Spleen (tissue), 11 donors: ENCODE measurements around the gene VTCN1. TPM values are rescaled to one million over a fixed set of nuclear protein-coding genes. Genes with fewer than 3 reads are reported as not detected.
"Not testable (repeated sequence)": the region's sequence is repeated elsewhere in the genome, so short reads cannot be mapped to it uniquely, and the experiment has no call there.

ENCODE experiments used
- DNase-seq: peaks from one replicate; pipeline ENCODE4 v3.0.0-alpha.2; 2020
- H3K27ac ChIP-seq, 8 donors: fragments of 200-600 bp; sonication (generic) in 7 of 8; 1 replicate in 4 of 8; 2 replicates in 4 of 8; pipeline versions ENCODE4 v1.5.0 to v1.8.0; 2016 to 2021; ENCODE audit warnings: inconsistent platforms in 4 of 8, mild to moderate bottlenecking in 4 of 8, moderate library complexity in 1 of 8
- H3K27me3 ChIP-seq, 7 donors: fragments of 200-600 bp; sonication (generic) in 6 of 7; replicated peaks in 1 of 7; 1 replicate in 4 of 7; 2 replicates in 3 of 7; pipeline versions ENCODE4 v1.5.0 to v1.8.0; 2016 to 2021; ENCODE audit warnings: inconsistent platforms in 3 of 7, mild to moderate bottlenecking in 1 of 7
- H3K36me3 ChIP-seq, 6 donors: fragments of 200-600 bp; sonication (generic) in 5 of 6; 1 replicate in 4 of 6; 2 replicates in 2 of 6; pipeline versions ENCODE4 v1.5.0 to v1.8.0; 2016 to 2021; ENCODE audit warnings: inconsistent platforms in 2 of 6
- H3K4me1 ChIP-seq, 6 donors: fragments of 200-600 bp; sonication (generic) in 5 of 6; 1 replicate in 3 of 6; 2 replicates in 3 of 6; pipeline versions ENCODE4 v1.5.0 to v1.8.0; 2016 to 2021; ENCODE audit warnings: inconsistent platforms in 3 of 6
- H3K4me3 ChIP-seq, 8 donors: fragments of 200-600 bp; sonication (generic) in 7 of 8; 1 replicate in 4 of 8; 2 replicates in 4 of 8; pipeline versions ENCODE4 v1.5.0 to v1.8.0; 2016 to 2021; ENCODE audit warnings: inconsistent platforms in 4 of 8, mild to moderate bottlenecking in 4 of 8, moderate library complexity in 2 of 8
- H3K9me3 ChIP-seq, 8 donors: fragments of 200-600 bp; sonication (generic) in 7 of 8; 1 replicate in 4 of 8; 2 replicates in 4 of 8; pipeline versions ENCODE4 v1.5.0 to v1.8.0; 2016 to 2021; ENCODE audit warnings: inconsistent platforms in 4 of 8
- POLR2A ChIP-seq, 3 donors: fragments of 450-650 bp; IDR thresholded peaks; one replicate each; pipeline ENCODE4 v1.5.1; 2017; ENCODE audit warnings: antibody characterized with exemption in 3 of 3, mild to moderate bottlenecking in 1 of 3
- POLR2AphosphoS5 ChIP-seq, 3 donors: sonication (generic); formaldehyde crosslinking; IDR thresholded peaks; one replicate each; pipeline ENCODE4 v1.5.1; 2017; ENCODE audit warnings: antibody characterized with exemption in 3 of 3
- WGBS, 5 donors: extraction: QIAGEN DNeasy Blood & Tissue Kit in 3 of 5; methylation state at CpG; one replicate each; pipeline versions ENCODE4 v1.1.5 to v1.1.7; 2013 to 2018; 5-methylcytosine and 5-hydroxymethylcytosine counted together
- intact Hi-C: fragments of 100-400 bp; cut with DNase I; formaldehyde crosslinking; loops from one replicate; pipeline ENCODE4 v1.15.0; 2023; ENCODE audit warnings: low total_unique reads
- polyA plus RNA-seq, 3 donors: library from polyadenylated mRNA; stranded (reverse); fragments of 200-250 nt; gene quantifications; one replicate each; pipeline ENCODE4 v1.2.1, GENCODE V29; 2013
- total RNA-seq, 7 donors: library from RNA; depleted of rRNA in 3 of 7; stranded (reverse); fragments of >200 nt in 3 of 7; fragmentation: NEBNext Ultra II Directional in 4 of 7; extraction: Animal tissue kit (Norgen Biotek cat#: 25700) in 4 of 7; gene quantifications; one replicate each; pipeline versions ENCODE4 v1.1.0 to v1.2.1, GENCODE V29; 2016 to 2021
- TF ChIP-seq, protein P1 (sequence below), 11 experiments: fragments of 200-600 bp in 7 of 11; fragments of 450-650 bp in 4 of 11; sonication (generic) in 4 of 11; IDR thresholded peaks in 8 of 11; conservative IDR thresholded peaks in 3 of 11; 1 replicate in 7 of 11; 2 replicates in 4 of 11; pipeline versions ENCODE4 v1.4.0 to v1.8.0; 2016 to 2021; ENCODE audit warnings: antibody characterized with exemption in 11 of 11, inconsistent platforms in 4 of 11, mild to moderate bottlenecking in 1 of 11
- donor health status: healthy with polysubstance abuse.
- donor health status: DM: no; HTN: no; CAD: no; lungs with moderate emphysema.
- donor health status: DM: no; HTN: no; CAD: no.
- donor health status: Bipolar disorder and iron deficiency.
- donor health status: healthy.
- donor health status: DM: no; HTN: no; CAD: no.
- donor health status: DM: yes; HTN: yes; CAD: no.

Gene VTCN1
- total and polyA plus RNA-seq, 10 donors, result not detected

DNA sequence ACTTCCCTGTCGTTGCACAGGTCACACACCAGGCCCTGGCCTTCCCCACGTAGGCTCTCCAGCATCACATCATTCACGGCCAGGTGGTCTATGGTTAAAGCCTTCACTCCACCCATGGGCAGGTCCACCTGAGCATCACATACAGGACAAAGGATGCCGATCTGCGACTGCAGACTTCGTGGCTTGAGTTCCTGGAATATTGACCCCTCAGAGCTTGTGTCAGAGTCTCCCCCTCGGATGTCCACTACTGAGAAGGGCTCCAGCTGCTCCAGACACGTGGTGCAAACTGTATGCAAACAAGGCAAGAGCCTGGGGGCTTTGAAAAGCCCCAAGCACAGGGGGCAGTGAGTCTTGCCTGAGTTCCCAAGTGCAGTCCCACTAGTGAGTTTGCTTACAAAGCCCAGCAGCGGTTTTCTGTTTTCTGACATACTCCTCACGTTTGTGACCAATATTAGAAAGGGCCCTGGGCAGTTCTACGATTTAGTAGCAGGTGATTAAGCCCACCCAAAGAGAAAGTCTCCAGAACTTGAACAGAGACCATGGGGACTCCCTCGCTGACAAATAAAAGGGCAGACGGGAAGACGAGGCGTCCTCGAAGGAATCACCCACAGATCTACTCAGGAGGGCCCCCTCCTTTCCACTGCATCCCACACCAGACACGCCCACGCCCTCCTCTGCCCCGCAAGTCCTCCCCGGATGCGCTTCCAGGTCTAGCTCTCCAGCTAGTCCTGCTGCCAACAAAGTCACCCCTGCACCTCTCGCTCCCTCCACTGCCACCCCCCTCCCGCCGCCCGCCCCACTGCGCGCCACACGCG is 89.7 kb downstream of the VTCN1 start:
- 16 to 24% (median 20%) methylated on average over 23 to 29 of the region's 29 CpGs for WGBS, 5 donors
- peak overlapping the region; percentile 66 to 88 (median 83) for H3K27ac ChIP-seq
- intact Hi-C loops, result no loop called here
- no peaks in the 10 kb centered on the region for H3K36me3 ChIP-seq
- H3K4me1 ChIP-seq, result peaks cover 4 to 21% (median 13%) of the 10 kb centered on the region in 6 donors
- no peak for TF ChIP-seq POLR2A (IDR thresholded peaks at IDR 0.05)
- TF ChIP-seq, protein P1, sequence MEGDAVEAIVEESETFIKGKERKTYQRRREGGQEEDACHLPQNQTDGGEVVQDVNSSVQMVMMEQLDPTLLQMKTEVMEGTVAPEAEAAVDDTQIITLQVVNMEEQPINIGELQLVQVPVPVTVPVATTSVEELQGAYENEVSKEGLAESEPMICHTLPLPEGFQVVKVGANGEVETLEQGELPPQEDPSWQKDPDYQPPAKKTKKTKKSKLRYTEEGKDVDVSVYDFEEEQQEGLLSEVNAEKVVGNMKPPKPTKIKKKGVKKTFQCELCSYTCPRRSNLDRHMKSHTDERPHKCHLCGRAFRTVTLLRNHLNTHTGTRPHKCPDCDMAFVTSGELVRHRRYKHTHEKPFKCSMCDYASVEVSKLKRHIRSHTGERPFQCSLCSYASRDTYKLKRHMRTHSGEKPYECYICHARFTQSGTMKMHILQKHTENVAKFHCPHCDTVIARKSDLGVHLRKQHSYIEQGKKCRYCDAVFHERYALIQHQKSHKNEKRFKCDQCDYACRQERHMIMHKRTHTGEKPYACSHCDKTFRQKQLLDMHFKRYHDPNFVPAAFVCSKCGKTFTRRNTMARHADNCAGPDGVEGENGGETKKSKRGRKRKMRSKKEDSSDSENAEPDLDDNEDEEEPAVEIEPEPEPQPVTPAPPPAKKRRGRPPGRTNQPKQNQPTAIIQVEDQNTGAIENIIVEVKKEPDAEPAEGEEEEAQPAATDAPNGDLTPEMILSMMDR (IDR thresholded peaks at IDR 0.05 in 8 of 11, conservative IDR thresholded peaks at IDR 0.05 in 3 of 11), result no peak
- TF ChIP-seq POLR2AphosphoS5 (IDR thresholded peaks at IDR 0.05), result no peak
- H3K27me3 ChIP-seq, result peaks cover 0 to 13% (median 0%) of the 10 kb centered on the region in 7 donors
- H3K9me3 ChIP-seq, result no peaks in the 10 kb centered on the region
- peak overlapping the region; percentile 58 to 80 (median 65) for H3K4me3 ChIP-seq
- no peak for DNase-seq

DNA sequence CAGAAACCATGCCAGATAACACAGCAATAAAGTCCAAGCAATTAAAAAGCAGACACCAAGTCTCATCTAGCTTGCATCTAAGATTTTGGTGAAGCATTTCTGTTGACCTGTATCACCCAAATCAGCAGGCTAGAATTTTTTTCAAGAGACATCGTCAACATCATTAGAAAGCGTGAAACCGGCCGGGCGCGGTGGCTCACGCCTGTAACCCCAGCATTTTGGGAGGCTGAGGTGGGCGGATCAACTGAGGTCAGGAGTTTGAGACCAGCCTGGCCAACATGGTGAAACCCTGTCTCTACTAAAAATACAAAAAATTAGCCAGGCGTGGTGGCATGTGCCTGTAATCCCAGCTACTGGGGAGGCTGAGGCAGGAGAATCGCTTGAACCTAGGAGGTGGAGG is 91.6 kb downstream of the VTCN1 start:
- H3K36me3 ChIP-seq, result not testable (repeated sequence)

DNA sequence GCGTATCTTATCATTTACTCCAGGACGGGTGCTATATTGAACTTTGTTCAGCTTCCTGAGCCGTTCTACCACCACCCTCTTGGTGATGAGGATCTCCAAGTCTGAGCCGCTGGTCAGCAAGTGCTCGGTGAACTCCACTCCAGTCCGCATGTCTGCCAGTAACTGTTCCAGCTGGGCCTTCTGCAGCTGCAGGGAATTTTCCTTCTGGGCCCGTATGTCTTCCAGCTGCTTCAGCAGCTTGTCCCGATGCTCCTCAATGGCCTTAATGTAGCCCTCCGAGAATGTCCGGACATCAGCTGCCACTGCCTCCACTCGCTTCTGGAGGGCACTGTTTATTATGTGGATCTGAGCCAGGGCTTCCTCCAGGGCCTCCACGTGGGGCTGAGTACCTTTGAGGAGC is 92.6 kb downstream of the VTCN1 start:
- H3K36me3 ChIP-seq, result no peaks in the 10 kb centered on the region
- H3K27ac ChIP-seq, result no peak overlapping the region
- H3K4me3 ChIP-seq, result no peak overlapping the region
- no peak for DNase-seq
- TF ChIP-seq POLR2AphosphoS5 (IDR thresholded peaks at IDR 0.05) (no peak), POLR2A (IDR thresholded peaks at IDR 0.05) (no peak)
- TF ChIP-seq, protein P1 (IDR thresholded peaks at IDR 0.05 in 8 of 11, conservative IDR thresholded peaks at IDR 0.05 in 3 of 11), result no peak
- intact Hi-C loops, result no loop called here
- H3K27me3 ChIP-seq, result peaks cover 0 to 8% (median 0%) of the 10 kb centered on the region in 7 donors
- peaks cover 4 to 21% (median 13%) of the 10 kb centered on the region in 6 donors for H3K4me1 ChIP-seq
- H3K9me3 ChIP-seq, result no peaks in the 10 kb centered on the region
- 91 to 97% (median 92%) methylated on average over 12 of the region's 12 CpGs for WGBS, 5 donors

More for the DNA sequence above, 91.6 kb downstream of the VTCN1 start:
- H3K27me3 ChIP-seq, H3K4me3 ChIP-seq, H3K27ac ChIP-seq, H3K9me3 ChIP-seq, intact Hi-C loops, DNase-seq: not testable (repeated sequence)
- WGBS, 5 donors, result 95 to 98% (median 96%) methylated on average over 10 of the region's 10 CpGs
- H3K4me1 ChIP-seq, result peaks cover 4 to 21% (median 13%) of the 10 kb centered on the region in 6 donors

DNA sequence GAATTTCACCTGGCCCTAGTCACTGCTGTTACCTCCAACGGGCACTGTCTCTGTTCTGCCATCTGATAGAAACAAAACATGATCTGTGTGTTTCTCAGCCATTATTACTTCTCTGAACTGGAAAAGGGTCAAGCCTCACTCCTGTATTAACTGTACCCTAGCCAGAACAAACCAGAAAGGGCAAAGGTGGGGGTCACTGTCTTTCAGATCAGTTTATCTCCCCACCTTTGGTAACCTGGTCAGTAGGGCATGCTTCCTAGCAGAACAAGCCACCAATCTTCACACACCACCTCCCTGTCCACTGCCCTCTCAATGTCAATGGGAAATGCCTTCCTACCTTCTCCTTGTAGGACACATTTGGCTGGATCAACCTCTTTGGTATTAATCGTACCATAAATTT is 93.0 kb downstream of the VTCN1 start:
- H3K9me3 ChIP-seq, result no peaks in the 10 kb centered on the region
- no peak for TF ChIP-seq POLR2A (IDR thresholded peaks at IDR 0.05)
- TF ChIP-seq, protein P1 (IDR thresholded peaks at IDR 0.05 in 8 of 11, conservative IDR thresholded peaks at IDR 0.05 in 3 of 11), result no peak
- TF ChIP-seq POLR2AphosphoS5 (IDR thresholded peaks at IDR 0.05), result no peak
- H3K27ac ChIP-seq, result no peak overlapping the region
- no peak for DNase-seq
- H3K4me3 ChIP-seq, result no peak overlapping the region
- no peaks in the 10 kb centered on the region for H3K36me3 ChIP-seq
- H3K4me1 ChIP-seq, result peaks cover 4 to 18% (median 13%) of the 10 kb centered on the region in 6 donors
- 72 to 98% (median 93%) methylated on average over 2 of the region's 2 CpGs for WGBS, 5 donors
- intact Hi-C loops, result no loop called here
- peaks cover 0 to 5% (median 0%) of the 10 kb centered on the region in 7 donors for H3K27me3 ChIP-seq
